HG02970 (cell line): Measurements from ENCODE around the gene NCAPH2.
"Not testable (repeated sequence)": the region's sequence is repeated elsewhere in the genome, so short reads cannot be mapped to it uniquely, and the experiment has no call there.

ENCODE experiments used
- ATAC-seq: cut with Tn5 transposase; IDR thresholded peaks from one replicate; pipeline ENCODE4 v1.9.1; 2021; ENCODE audit warnings: mild to moderate bottlenecking, moderate library complexity, moderate number of reproducible peaks; ENCODE audit not compliant: unreplicated experiment, low FRiP score

Gene NCAPH2

DNA sequence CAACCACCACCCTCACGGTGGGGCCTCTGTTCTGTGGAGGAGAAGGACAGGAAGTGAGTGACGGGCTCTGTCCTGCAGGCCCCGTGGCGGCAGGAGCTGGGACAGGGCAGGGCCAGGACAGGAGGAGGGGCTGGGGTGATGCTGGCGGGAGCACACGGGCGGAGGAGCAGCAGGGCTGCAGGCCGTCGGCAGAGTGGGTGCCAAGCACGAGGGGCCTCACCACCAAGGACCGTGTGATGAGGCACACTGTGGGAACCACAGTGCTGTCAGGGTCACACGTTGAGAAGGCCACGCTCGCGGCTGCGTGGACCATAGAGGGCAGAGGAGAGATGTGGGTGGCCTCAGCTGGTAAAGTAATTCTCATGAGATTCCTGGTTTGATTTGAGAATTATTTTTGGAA, 8.9 kb downstream of the NCAPH2 start:
- no peak for ATAC-seq

DNA sequence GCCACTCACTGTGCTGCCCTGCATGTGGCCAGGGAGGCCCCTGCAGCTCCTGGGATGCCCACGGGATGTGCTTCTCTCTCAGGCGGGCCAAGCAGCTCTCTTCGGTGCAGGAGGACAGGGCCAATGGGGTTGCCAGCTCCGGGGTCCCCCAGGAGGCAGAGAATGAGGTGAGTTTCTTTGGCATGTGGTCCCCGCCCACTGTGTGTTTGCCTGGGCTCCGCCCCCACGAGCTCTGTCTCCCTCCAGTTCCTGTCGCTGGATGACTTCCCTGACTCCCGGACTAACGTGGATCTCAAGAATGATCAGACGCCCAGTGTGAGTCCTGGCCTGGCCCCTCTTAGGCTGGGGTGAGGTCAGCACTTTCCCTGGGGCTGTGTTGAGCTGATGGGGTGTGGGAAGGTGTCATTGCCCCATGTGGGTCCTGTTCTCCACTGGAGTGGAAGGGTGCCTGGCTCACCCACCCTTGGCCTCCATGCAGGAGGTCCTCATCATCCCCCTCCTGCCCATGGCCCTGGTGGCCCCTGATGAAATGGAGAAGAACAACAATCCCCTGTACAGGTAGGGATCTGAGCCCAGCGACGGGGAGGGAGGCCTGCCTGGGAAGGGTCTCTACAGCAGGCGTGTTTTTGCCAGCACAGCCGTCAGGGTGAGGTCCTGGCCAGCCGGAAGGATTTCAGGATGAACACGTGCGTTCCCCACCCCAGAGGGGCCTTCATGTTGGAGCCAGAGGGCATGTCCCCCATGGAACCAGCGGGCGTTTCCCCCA, 9.7 kb downstream of the NCAPH2 start:
- no peak for ATAC-seq

DNA sequence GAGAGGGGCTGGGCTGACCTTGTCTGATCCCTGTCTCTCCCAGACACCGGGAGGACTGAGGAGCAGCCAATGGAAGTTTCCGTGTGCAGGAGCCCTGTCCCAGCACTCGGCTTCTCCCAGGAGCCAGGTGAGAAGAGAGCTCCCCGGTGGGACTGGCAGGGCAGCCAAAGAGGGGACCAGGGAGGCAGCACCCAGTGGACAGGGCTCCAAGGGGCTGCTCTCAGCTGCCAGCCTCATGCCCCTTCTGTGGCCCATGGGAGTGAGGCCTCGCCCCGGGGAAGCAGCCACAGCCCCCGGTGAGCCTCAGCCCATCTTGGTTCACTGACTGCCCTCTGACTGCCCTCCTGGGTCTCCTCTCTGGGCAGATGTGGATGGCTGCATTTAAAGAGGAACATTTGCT, 10.6 kb downstream of the NCAPH2 start:
- ATAC-seq = no peak

- ATAC-seq = no peak
These were observed 11.1 kb downstream of the NCAPH2 start for GRCh38 chr22:50519151-50519550.

- not testable (repeated sequence) for ATAC-seq
These were observed 12.2 kb downstream of the NCAPH2 start for GRCh38 chr22:50520184-50520583.

- ATAC-seq = no peak
These were observed 12.9 kb downstream of the NCAPH2 start for GRCh38 chr22:50520826-50521453.

DNA sequence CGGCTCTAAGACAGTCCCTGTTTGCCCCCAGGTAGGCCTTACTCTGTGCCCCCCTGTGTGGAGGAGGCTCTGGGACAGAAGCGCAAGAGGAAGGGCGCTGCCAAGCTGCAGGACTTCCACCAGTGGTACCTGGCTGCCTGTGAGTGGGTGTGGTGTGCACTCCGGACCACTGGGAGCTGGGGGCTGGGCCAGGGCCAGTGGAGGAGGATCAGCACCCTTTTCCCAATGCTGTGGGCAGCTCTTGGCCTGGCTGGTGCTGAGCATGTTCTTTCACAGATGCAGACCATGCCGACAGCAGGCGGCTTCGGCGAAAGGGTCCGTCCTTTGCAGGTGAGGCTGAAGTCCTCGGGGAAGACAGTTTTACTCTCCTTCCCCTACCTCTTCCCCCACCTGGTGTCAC, 13.7 kb downstream of the NCAPH2 start:
- no peak for ATAC-seq

DNA sequence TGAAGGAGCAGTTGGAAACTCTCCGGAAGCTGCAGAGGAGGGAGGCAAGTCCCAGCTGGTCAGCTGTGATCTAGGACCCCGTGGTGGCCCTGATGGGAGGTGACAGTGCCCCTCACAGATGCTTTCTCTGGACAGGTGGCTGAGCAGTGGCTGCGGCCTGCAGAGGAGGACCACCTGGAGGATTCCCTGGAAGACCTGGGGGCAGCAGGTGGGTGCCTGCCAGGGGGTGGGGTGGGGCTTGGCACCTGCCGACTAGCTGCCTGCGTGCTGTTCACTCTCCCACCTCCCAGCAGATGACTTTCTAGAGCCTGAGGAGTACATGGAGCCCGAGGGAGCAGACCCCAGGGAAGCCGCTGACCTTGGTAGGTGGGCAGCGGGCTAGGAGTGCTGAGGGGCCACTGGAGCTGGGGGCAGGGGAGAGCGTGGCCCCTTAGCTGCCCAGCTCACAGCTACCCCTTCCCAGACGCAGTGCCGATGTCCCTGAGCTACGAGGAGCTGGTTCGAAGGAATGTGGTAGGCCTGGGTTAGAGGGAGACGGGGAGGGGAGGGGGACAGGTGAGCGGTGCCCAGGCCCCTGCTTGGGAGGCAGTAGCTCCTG, 14.3 kb downstream of the NCAPH2 start:
- ATAC-seq = no peak

DNA sequence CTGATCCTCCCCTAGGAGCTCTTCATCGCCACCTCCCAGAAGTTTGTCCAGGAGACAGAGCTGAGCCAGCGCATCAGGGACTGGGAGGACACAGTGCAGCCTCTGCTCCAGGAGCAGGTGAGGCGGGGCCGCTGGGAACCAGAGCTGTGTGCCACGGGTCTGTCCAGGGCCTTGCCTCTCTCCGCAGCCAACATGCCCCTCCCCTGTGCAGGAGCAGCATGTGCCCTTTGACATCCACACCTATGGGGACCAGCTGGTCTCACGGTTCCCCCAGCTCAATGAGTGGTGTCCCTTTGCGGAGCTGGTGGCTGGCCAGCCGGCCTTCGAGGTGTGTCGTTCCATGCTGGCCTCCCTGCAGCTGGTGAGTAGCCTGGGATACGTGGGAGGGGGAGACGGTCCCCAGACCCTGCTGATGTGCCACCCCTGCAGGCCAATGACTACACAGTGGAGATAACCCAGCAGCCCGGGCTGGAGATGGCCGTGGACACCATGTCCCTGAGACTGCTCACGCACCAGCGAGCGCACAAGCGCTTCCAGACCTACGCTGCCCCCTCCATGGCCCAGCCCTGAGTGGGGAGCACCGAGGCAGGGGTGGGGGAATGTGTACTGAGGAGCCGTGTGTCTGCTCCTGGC, 14.9 kb downstream of the NCAPH2 start:
- no peak for ATAC-seq

DNA sequence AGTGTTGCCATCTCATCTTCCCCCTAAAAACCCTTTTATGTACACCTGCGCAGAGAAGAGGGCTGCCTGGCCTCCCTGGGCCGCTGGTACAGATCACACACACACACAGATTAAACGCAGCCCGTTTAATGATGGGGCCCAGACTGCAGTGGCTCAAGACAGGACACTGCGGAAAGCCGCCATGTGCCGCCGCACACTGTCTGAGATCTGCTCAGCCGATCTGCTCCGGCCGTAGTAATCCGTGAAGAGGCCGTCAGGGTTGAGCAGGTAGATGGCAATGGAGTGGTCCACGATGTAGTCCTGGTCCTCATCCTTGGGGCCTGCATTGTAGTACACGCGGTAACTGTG, 15.4 kb downstream of the NCAPH2 start:
- ATAC-seq = no peak

DNA sequence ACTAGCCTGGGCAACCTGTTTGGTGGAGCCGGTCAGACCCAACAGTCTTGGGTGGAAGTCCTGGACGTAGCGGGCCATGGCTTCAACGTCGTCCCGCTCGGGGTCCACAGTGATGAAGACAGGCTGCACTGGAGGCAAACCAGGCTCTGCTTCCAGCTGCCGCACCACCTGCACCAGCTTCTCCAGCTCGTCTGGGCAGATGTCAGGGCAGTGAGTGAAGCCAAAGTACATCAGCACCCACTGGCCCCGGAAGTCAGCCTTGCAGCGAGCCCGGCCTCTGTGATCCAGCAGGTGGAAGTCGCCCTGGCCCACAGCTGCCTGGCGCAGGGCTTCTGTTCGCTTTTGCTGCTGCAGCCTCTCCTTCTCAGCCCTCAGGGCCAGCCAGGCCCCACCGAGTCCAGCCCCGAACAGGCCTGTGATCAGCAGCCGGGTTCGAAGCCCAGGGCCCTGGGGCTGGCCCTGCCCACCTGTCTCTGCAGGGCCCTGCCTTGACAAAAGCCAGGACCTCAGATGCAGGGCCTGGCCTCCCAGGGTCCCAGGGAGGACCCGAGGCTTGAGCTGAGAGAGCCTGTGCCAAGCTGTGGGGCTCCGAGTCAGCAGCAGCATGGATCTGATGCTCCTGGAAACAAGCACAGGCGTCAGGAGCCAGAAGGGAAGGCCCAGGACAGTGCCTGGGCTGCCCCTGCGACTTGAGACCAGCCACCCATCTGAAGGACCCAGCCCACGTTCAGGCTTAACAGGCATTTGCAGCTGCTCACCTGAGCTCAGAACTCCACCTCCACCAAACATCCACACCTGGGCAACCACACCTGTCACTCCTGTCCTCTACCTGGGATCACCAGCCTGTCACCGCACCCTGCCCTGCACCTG, 16.0 kb downstream of the NCAPH2 start:
- ATAC-seq = no peak

GRCh38 chr22:50524676-50525103, 16.7 kb downstream of the NCAPH2 start:
- ATAC-seq = no peak

DNA sequence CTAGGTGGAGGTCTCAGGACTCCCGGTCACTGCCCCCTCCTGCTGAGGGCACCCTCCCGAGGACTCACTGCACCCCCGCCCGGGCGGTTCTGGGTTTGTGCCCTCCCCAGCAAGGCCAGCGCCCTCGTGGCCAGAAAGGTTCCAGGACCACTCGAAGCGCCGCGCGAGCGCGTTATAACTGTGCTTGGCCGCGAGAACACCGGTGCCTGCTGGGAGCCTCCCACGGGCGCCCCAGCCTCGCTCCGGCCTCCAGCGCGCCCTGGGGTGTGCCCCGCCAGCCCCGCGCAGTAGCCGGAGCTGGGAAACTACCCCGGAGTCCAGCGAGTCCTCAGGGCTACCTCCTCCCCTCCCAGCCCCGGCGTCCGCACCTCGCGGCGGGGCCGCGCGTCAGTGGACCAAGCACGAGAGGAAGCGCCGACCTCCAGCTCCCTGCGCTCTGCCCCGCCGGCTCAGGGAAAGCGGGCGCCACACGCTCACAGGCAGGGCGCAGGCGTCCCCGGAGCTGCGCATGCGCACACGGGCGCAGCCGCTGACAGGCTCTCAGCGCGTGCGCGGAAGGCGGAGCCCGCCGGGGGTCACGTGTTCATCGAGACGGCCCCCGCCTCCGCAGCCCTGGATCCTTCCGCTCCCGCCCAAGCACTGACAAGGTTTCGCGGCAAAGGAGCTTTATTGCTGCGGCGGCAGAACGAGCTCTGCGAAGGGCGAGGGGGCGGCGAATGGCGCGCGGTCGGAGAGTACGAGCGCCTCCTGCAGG, 17.3 kb downstream of the NCAPH2 start, which contains the start of gene SCO2:
Gene SCO2, minus strand, starts transcription at position 495 of the 754 bp plus-strand sequence. CDS start 1,187 bp downstream, outside the sequence.
- ATAC-seq = peak; percentile 46

- peak; percentile 24 for ATAC-seq
These were observed 17.8 kb downstream of the NCAPH2 start for GRCh38 chr22:50525858-50526107.

GRCh38 chr22:50526108-50526833, 18.2 kb downstream of the NCAPH2 start:
- ATAC-seq = peak; percentile 32

- ATAC-seq = no peak
These were observed 19.1 kb downstream of the NCAPH2 start for GRCh38 chr22:50526834-50527801.

DNA sequence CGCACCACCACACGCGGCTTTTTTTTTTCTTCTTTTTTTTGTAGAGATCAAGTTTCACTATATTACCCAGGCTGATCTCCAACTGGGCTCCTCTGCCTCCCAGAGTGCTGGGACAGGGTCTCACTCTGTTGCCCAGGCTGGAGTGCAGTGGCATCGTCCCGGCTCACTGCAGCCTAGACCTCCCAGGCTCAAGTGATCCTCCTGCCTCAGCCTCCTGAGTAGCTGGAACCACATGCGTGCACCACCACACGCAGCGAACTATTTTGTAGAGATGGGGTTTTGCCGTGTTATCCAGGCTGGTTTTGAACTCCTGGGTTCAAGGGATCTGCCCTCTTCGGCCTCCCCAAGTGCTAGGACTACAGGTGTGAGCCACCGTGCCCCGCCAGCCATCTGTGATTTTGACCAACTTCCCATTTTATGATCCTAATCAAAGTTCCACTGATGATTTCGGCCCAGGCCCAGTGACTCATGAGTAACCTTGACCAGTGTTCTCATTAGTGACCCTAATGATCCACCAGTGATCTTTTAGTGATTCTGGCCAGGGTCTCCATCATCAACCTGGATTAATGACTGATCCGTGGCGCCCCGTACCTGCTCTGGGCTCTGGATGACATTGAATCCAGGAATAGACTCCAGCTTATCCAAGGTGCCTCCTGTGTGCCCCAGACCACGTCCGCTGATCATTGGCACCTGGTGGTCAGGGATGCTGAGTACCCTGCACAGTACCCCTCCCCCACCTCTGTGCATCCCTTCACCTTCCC, 20.1 kb downstream of the NCAPH2 start:
- ATAC-seq = no peak
